Epithelial cell of proximal tubule (primary cell): ENCODE results near the gene SLC7A1. TPM values are rescaled to one million over a fixed set of nuclear protein-coding genes. Genes with fewer than 3 reads are reported as not detected.

Experiments
- DNase-seq: peaks from one replicate; pipeline ENCODE4 v3.0.0-alpha.2; 2011; ENCODE audit warnings: low read depth
- H3K4me3 ChIP-seq: 2 replicates; pipeline ENCODE4 v1.5.1; 2011; ENCODE audit warnings: low read depth, mild to moderate bottlenecking, low read length
- total RNA-seq: library from RNA; depleted of rRNA; stranded (reverse); fragments of >200 nt; gene quantifications from 2 replicates; pipeline ENCODE4 v1.2.3, GENCODE V29; 2015
- TF ChIP-seq, protein P1 (sequence below): conservative IDR thresholded peaks from 2 replicates; pipeline ENCODE4 v1.5.1; 2012; ENCODE audit warnings: low read depth, mild to moderate bottlenecking, low read length

SLC7A1 gene
- total RNA-seq, 1 donor from 2014 or later = 48.5 TPM

DNA sequence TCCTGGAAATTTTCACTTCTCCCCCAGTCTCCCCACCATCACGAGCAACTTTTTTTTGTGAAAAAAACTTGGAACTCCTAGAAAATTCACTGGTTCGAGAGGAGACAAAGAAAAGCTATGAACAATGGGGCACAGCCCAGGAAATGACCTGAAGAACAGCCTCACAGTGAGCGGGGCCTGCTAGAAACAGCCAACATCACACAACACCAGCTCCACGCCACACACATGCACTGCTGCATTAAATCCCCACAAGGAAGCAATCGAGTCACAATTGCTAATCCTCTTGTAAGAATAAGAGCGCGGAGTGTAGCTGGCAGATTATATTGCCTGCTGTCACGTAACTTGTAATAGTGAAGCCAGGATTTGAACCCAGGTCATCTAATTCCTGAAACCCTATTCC lies 48.8 kb downstream of the SLC7A1 start:
- TF ChIP-seq, protein P1, sequence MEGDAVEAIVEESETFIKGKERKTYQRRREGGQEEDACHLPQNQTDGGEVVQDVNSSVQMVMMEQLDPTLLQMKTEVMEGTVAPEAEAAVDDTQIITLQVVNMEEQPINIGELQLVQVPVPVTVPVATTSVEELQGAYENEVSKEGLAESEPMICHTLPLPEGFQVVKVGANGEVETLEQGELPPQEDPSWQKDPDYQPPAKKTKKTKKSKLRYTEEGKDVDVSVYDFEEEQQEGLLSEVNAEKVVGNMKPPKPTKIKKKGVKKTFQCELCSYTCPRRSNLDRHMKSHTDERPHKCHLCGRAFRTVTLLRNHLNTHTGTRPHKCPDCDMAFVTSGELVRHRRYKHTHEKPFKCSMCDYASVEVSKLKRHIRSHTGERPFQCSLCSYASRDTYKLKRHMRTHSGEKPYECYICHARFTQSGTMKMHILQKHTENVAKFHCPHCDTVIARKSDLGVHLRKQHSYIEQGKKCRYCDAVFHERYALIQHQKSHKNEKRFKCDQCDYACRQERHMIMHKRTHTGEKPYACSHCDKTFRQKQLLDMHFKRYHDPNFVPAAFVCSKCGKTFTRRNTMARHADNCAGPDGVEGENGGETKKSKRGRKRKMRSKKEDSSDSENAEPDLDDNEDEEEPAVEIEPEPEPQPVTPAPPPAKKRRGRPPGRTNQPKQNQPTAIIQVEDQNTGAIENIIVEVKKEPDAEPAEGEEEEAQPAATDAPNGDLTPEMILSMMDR = no peak
- H3K4me3 ChIP-seq = no peak overlapping the region
- DNase-seq = no peak

DNA sequence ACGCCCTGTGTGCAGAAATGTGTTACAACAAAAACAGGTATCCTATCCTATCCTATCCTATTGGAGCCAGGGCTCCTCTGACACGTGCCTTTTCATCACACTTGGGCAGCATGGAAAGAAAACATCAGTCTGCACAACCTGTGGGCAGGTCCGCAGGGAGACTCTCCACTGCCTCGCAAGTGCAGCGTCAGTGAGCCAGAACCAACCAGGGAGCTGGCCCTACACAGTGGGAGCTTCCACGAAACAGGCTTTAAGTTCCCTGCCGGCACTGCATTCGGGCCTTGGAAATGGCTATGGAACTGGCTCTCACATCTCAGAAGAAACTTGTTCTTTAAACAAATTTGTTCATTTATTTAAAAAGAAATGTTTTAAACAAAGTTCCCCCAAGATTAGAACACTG lies 49.5 kb downstream of the SLC7A1 start:
- no peak overlapping the region for H3K4me3 ChIP-seq
- TF ChIP-seq, protein P1 = no peak
- no peak for DNase-seq

DNA sequence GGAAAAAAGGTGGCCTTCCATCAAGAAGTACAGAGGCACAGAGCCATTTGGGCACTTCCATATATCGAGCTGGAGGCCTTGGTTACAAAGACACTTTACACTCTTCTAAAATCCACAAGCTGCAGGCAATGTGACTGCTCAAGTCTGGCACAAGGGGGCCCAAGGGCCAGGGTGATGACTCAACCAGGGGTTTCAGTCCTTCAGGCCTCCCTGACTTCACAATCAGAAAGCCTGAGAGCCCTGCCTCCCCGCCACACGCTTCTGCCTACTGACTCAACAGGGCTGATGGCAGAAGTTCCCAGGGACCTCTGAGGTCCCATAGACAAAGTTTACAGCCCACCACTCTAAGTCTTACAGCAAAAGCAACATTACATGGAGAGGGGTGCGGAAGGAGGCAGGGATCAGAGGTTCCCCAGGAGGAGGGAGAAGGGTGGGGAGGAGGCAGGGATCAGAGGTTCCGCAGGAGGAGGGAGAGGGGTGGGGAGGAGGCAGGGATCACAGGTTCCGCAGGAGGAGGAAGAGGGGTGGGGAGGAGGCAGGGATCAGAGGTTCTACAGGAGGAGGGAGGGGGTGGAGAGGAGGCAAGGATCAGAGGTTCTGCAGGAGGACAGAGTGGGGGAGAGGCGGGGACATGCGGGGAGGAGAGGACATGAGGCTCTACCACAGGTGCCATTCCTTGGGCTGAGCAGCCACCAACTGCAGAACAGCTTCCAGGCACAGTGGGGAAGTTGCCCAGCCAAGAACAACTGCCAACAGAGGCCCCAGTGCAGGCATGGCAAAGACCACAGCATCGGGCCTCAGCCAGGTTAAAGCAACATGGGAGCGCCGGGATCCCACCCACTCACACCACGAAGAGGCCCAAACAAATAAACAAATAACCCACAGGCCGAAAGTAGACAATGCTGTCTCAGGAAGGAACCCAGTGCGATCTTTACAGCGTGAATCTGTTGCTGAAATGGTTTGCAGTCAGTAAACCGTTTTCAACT lies 52.0 kb downstream of the SLC7A1 start:
- peak; percentile 6 for DNase-seq
- TF ChIP-seq, protein P1 = peak; percentile 35
- no peak overlapping the region for H3K4me3 ChIP-seq

DNA sequence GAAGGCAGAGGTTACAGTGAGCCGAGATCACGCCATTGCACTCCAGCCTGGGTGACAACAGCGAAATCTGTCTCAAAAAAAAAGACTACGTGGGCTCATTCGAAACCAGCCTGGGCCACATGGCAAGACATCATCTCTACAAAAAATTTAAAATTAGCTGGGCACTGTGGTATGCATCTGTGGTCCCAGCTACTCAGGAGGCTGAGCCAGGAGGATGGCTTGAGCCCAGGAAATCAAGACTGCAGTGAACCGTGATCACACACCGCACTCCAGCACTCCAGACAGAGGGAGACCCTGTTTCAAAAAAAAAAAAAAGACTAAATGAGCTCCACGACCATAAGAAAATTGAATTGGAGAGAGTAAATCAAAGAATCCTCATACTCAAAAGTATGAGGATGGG lies 53.1 kb downstream of the SLC7A1 start:
- TF ChIP-seq, protein P1 = no peak
- no peak for DNase-seq
- H3K4me3 ChIP-seq = no peak overlapping the region

DNA sequence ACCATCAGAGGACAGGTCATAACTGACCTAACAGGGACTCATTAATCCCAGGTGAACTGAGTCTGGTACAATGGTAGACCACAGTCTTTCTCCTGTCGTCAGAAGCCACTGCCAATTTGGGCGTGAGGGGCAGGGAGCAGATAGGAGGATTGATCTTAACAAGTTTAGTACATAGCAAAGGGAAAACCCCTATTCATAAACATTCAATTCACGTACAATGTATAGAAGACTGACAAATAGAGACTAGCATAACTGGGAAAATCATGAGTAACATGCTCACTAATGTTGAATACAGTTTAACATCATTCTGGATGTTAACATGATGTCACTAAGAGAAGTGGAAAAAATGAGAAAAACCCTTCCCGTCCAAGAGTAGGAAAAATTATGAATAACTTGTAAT lies 54.1 kb downstream of the SLC7A1 start:
- DNase-seq = no peak
- TF ChIP-seq, protein P1 = no peak
- H3K4me3 ChIP-seq = no peak overlapping the region

DNA sequence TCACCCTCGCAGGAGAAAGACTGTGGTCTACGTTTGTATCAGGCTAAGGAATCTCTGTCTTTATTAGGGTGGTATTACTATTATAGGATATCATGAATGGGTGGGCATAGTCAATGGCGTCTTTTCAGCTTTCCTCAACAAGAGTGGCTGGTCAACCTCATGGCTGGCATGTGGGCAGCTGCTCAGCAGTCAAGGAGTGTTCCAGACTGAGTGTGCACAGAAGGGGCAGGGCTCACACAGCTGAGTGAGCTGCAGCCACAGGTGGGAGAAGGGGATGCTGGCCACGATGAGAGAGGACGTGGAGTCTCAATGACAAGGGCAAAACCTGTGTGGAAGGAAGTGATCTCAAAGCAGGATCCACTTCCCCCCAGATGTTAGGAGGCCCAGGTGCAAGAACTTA lies 54.7 kb downstream of the SLC7A1 start:
- H3K4me3 ChIP-seq = no peak overlapping the region
- TF ChIP-seq, protein P1 = no peak
- no peak for DNase-seq
